Astrocyte of the spinal cord (primary cell): Measurements from ENCODE around the gene HAGHL.

Experiments
- DNase-seq: peaks from one replicate; pipeline ENCODE4 v3.0.0; 2011; ENCODE audit warnings: low read depth, low spot score
- H3K4me3 ChIP-seq: 2 replicates; pipeline ENCODE4 v1.5.1; 2011; ENCODE audit warnings: low read depth, mild to moderate bottlenecking, low read length, moderate library complexity
- in situ Hi-C: cut with HindIII; loops from 2 replicates; pipeline ENCODE4 v1.10.0; 2017; ENCODE audit warnings: low sequenced_read_pairs
- TF ChIP-seq, protein P1 (sequence below): IDR thresholded peaks from 2 replicates; pipeline ENCODE4 v1.5.1; 2012; ENCODE audit warnings: low read depth, mild to moderate bottlenecking, low read length, inconsistent platforms

The HAGHL gene

DNA sequence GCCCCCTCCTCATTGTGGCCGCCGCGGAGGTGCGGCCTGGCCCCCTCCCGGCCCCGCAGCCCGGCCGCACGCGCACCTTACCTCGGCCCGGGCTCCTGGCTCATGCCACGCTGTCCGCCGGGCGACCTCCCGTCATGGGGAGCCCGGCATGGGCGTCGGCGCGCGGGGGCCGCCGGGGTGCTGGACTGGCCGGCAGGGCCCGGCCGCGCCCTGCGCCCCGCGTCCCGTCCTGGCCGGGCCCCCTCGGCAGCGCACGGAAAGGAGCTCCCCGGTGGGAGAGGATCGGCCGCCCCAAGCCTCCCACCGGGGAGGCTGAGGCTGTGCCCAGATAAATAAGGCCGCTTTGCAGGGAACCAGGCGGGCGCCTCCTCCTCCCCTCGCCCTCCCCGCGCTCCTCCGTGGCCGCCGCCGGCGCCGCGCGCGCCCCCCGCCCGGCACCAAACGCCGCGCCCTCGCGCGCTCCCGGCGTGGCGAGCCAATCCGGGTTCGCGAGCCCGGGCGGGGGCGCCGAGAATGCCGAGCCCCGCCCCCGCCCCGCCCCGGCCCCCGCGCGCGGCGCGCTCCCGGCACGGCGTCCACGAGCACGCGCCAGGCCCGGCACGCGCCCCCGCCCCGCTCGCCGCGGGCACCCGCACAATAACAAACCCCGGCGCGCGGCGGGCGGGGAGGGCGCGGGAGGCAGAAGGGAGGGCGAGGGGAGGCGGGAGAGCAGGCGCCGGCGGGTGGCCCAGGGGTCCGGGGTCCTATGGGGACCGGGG is 21.3 kb upstream of the HAGHL start, which contains the start of gene FBXL16:
TSS of gene FBXL16 (minus strand) at position 371 of the 758 bp plus-strand sequence. CDS start 8,396 bp downstream, outside the sequence.
- no peak within 1 kb of the TSS for H3K4me3 ChIP-seq
- TF ChIP-seq, protein P1, sequence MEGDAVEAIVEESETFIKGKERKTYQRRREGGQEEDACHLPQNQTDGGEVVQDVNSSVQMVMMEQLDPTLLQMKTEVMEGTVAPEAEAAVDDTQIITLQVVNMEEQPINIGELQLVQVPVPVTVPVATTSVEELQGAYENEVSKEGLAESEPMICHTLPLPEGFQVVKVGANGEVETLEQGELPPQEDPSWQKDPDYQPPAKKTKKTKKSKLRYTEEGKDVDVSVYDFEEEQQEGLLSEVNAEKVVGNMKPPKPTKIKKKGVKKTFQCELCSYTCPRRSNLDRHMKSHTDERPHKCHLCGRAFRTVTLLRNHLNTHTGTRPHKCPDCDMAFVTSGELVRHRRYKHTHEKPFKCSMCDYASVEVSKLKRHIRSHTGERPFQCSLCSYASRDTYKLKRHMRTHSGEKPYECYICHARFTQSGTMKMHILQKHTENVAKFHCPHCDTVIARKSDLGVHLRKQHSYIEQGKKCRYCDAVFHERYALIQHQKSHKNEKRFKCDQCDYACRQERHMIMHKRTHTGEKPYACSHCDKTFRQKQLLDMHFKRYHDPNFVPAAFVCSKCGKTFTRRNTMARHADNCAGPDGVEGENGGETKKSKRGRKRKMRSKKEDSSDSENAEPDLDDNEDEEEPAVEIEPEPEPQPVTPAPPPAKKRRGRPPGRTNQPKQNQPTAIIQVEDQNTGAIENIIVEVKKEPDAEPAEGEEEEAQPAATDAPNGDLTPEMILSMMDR = no peak
- DNase-seq = no peak
- in situ Hi-C loops = no loop called here

DNA sequence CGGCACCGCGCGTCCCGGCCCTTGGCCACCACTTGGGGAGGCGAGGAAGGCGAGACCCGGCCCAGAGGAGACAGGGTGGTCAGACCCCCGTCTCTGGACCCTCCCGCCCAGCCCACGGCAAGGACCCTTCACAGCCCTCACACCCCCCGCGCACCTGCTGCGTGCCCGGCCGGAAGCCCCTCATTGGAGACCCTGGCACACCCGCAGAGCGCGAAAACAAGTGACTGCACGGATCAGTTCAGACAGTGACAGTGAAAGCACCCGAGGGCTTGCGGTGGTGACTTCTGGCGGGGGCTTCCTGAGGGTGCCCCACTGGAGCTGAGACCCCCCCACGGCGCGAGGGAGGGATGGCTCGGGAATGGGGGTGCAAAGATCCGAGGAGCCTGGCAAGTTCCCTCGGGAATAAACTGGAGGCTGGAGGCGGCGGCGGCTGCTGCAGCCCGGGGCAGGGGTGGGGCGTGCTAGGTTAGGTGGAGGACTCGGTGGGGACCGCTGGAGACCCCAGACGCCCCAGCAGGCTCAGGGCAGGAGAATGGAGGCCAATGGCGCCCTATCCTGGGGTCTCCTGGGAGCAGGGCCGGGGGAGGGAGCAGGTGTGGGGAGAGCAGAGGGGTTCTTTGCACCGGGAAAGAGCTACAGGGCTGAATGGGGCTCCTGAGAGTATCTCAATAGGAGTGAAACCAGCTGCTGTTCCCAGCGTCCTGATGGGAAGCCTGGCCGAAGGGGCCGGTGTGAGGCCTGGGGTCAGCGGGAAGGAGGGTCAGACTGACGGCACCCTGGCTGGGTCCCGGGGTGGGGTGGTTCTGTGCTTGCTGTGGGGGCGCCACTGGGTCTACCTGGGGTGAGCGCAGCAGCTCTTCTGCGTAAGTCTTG is 20.5 kb upstream of the HAGHL start:
- no peak for DNase-seq
- TF ChIP-seq, protein P1 = no peak
- in situ Hi-C loops = no loop called here
- no peak overlapping the region for H3K4me3 ChIP-seq

DNA sequence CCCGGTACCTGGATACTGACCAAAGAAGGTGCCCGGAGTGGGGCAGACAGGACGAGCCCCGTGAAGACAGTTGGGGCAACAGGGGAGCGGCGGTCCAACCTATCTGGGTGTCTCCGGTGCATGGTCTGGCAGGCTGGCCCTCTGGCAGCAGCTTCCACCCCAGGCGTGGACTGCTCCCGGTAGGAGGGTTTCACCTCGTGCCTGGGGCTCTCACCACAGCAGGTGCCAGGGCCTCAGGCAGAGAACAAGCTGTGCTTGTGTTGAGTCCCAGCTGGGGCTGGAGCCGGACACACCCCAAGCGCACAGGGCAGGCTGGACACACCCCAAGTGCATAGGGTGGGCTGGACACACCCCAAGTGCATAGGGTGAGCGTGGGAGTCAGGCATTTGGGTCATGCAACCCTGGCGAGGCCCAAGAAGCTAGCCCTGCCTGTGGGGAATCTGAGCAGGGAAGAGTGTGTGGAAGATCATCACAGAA is 19.8 kb upstream of the HAGHL start:
- DNase-seq = no peak
- TF ChIP-seq, protein P1 = no peak
- in situ Hi-C loops = no loop called here
- H3K4me3 ChIP-seq = no peak overlapping the region

DNA sequence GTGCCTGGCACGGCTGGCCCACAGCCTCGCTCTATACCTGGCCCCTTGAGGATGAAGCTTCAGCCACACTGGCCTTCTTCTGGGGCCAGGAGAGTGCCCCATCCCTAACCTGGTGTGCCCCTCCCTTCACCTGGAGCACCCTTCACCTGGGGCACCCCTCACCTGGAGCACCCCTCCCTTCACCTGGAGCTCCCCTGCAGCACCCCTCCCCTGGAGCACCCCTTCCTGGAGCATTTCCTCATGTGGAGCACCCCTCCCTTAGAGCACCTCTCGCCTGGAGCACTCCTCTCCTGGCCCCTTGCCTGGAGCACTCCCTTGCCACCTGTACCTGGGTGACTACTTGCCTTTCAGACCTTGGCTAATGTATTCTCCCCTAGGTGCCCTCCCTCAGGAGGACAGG is 18.9 kb upstream of the HAGHL start:
- H3K4me3 ChIP-seq = no peak overlapping the region
- TF ChIP-seq, protein P1 = no peak
- in situ Hi-C loops = no loop called here
- DNase-seq = no peak

DNA sequence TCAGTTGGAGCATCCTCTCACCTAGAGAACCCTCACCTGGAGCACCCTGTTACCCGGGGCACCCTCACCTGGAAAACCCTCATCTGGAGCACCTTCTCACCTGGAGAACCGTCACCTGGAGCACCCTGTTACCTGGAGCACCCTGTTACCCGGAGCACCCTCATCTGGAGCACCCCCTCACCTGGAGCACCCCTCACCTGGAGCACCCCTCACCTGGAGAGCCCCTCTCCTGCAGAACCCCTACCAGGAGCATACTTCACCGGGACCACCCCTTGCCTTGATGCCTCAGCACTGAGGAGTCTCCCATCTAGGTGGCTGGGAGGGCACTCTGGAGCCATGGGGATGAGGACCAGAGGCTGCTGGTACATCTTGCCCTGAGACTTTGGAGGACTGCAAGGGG is 17.9 kb upstream of the HAGHL start:
- in situ Hi-C loops = no loop called here
- no peak overlapping the region for H3K4me3 ChIP-seq

More for the DNA sequence above, 17.9 kb upstream of the HAGHL start:
- DNase-seq = no peak
- TF ChIP-seq, protein P1 = no peak
